HG03520 (cell line): ENCODE data around the gene PGBD5.

Experiments used
- ATAC-seq: cut with Tn5 transposase; IDR thresholded peaks from one replicate; pipeline ENCODE4 v1.9.1; 2021; ENCODE audit warnings: mild to moderate bottlenecking, moderate library complexity; ENCODE audit not compliant: unreplicated experiment

Gene PGBD5

DNA sequence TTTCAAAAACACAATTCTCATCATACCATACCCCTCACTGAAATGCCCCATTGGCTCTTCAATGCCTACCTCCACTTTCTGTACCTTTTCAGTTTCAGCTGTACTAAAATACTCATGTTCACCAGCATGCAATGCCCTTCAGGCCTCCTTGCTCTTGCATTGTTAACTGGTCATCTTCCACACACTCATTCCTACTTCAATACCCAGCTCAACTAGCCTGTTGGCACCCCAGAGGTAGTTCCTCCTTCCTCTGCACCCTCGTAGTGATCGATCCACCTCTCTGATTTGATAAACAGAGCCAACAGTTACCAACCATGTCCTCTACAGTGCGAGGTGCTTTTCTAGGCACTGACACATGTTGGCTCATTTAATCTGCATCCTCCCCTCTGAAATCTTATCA, 46.7 kb downstream of the PGBD5 start:
- no peak for ATAC-seq

DNA sequence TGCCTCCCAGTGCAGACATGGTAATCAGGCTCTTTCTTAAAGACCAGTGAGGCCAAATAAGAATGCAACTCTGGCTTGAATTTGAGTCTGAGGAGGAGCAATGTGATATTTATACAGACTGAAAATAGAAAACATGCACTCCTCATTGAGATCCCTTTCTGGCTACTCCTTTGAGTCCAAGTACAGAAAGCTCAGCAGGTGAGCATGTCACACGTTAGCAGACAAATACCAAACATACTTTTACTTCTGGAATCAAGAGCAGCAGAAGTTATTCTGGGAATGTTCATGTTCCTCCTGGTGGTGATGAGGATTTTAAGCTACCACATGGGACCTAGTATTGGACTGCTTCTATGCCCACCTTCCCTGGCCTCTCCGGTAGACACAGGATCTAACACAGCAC, 48.3 kb downstream of the PGBD5 start:
- ATAC-seq: no peak

DNA sequence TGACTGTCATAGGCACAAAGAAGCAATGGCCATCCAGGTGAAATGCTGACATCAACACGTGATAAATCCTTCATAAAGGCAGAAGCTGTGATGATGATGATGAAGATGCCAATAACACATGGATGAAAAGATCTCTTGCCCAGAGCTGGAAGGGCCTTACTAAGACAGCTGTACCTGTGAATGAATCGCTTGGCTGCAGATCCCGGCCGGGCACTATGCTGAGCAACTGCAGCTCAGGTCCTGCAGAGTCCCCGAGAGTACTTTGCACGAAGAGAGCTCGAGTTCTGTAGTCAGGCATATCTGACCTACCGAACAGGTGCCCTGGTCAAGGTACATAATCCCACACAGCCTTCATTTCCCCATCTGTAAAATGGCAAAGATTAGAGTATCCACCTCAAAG, 48.8 kb downstream of the PGBD5 start:
- no peak for ATAC-seq

DNA sequence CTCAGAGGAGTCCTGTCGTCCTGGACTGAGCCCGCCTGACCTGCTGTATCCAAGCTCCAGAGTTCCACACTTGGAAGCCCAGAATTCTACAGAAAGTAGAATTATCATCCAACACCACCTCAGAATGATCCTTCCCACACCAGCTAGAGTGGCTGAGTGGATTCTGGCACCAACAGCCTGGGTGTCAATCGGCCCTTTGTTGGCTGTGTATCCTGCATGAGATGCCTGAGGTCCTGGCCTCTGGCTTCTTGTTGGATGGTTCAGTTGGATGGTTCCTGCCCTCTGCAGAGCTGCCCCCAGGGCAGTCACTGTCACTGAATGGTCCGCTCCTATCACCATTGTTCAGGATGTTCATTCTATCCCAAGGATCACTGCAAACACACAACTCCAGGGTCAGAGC, 49.8 kb downstream of the PGBD5 start:
- ATAC-seq: no peak

DNA sequence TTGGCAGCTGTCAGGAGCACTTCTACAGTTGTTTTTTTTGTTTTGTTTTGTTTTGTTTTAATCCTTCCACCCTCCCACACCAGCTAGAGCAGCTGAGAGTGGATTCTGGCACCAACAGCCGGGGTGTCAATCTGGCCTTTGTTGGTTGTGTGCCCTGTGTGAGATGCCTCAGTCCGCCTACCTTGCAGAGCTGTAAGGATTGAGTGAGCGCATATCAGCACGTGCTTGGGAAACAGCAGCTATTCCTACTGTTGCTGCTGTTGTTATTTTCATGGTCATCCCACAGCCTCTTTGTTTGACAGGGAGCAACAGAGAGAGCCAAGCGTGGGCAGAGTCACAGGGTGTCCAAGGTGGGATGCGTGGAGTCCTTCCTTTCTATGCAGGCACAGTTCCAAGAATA, 50.4 kb downstream of the PGBD5 start:
- no peak for ATAC-seq

DNA sequence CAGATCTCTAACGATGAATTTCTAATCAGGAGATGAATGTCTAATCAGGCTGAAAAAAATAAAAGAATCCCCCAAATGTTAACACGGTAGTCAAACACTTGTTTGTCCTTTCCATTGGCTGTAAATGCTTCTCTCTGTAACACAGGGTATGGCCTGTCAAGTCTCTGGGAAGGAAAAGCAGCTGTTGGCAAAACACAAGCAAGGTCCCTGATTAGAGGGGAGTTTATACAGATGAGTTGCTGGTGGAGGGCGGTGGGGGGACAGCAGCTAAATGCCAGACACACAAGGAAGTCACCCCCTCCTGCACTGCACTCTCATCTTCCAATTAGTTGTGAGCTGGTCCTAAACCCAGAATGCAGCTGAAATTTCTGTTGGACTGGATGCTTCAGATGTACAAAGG, 51.0 kb downstream of the PGBD5 start:
- no peak for ATAC-seq

DNA sequence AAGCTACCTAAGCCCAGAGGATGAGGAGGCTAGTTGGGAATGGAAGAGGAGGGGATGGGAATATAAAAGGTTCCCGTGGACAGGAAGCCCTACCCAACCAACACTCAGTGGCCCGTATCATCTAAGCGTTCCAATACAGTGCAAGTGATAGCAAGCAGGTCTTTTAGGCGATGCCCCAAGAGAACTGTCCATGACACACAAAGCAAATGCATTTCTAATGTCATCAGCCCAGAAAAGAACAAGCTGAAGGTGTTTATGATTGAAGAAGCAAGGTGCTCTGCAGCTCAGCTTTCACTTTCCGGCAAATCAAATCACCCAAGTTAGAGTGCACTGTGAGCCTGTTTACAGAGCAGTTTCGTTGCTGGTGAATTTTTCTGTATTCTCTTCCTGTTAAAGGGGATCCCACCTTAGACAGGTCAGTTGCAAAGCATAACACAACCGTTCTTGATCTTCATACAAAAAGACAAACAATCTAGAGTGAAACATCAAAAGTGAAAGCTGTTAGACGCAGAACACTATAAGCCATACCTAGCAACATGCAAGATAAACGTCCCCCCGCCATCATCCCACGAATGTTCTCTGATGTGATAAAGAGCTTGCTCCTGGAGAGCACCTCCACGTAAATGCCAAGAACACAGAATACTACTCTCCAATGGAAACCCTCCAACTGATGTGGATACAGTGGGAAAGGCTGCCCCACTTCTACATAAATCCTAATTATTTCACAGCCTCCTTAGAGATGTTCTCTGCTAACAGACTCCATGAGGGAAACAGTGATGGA, 54.0 kb downstream of the PGBD5 start:
- no peak for ATAC-seq

DNA sequence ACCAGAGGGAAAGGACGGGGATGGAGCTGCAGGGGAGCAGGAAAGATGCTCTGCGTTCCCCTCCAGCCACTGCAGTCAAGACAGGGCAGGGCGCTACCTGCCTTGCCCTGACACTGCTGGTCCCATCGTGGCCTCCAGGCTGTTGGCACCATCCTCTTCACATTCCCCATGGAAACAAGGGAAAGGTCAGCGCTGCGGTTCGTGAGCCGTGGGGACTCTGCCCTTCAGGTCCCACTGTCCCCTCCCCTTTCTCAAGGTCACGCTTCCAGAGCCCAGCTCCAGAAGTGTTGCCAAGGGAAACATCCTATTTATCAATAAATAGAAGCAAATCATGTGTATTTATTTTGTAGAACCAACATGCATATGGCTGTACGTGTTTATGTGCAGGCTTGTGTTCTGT, 56.0 kb downstream of the PGBD5 start:
- ATAC-seq: no peak

DNA sequence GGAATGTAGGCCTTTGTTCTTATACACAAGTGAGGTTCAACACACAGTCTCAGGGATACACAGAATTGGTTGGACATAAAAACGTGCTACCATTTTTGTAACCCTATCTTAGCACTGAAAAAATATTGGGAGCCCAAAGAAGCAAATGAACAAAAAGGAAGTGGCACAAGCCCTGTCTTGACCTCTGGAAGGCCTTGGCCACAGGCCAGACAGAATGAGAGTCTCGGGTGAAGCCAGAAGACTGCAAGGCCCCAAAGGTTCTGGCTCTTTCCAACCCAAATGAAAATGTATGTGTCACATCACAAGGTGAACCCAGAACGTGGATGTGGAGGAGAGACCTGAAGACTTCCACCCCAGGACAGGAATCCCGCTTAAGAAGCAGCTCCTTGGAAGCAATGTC, 57.3 kb downstream of the PGBD5 start:
- ATAC-seq: no peak

DNA sequence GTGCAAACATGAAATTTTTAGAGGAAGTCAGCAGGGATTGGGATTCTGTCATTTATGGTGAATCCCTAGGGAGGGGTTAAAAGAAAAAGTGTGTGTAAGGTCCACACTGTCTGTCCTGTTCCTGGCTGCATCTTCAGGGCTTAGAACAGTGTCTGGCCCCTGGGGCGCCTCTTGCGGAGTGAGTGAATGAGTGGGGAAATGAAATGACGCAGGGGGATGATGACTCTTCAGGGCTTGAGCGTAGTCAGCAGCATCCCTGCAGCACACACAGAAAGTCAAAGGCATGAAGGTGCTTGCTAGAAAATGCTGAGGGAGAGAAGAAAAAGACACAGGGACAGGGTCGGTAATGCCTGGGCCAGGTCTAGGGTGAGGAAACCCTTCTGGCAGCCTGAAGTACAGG, 57.8 kb downstream of the PGBD5 start:
- ATAC-seq: no peak

DNA sequence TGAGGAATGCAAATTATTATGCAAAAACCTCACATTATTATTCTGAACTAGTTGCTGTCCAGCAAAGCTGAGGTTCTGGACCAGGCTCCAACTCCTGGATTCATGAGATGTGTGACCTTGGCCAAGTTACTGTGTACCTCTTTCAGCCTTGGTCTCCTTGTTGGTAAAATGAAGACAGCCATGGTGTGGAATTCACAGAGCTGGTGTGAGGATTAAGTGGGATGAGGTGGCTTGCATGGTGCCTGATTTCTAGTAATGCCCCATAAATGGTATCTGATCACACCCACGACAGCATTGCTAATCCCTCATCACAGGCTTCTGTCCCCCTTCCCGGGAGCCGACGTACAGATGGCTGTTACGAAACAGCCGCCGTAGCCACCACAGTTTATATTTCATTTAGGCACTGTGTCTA, 59.6 kb downstream of the PGBD5 start:
- no peak for ATAC-seq

DNA sequence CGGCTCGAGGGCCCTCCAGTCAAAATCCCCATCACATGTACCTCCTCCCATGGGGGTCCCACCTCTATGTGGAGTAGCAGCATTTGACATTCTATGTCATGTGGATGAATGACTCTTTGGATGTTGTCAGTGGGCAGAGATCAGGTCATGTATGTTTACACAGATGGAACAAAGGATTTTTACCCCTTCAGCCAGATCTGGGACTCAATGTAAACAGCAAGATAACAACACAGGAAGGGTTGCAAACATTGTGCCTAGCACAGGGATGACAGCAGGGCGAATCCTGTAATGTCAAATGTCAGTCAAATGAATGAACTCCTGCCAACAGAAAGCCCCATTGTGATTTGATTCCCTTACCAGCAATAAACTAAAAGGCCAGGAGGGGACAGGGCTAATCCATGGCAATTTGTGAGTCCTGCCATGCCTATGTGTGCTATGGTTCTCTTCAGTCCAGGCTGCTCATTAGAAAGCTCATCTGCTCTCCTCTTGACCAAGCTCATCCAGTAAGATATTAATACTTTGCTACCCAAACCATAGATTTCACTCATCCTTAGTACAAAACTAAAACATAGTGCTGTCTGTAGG, 60.3 kb downstream of the PGBD5 start:
- ATAC-seq: no peak

DNA sequence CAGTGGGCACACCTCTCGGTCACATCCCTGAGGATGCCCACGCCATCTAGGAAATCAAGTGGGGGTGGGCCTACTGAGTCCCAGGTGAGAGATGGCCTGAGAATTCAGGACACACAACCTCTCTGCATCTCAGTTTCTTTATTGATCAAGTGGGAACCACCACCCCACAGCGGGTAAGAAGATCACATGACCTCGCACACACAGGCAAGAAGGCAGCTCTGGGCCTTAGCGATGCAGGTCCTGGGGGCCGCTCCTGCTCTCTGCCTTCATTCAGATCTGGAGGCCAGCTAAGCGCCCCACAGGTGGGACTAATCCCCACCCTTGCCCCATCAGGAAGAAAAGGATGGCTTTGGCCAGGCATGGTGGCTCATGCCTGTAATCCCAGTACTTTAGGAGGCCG, 63.2 kb downstream of the PGBD5 start:
- no peak for ATAC-seq

DNA sequence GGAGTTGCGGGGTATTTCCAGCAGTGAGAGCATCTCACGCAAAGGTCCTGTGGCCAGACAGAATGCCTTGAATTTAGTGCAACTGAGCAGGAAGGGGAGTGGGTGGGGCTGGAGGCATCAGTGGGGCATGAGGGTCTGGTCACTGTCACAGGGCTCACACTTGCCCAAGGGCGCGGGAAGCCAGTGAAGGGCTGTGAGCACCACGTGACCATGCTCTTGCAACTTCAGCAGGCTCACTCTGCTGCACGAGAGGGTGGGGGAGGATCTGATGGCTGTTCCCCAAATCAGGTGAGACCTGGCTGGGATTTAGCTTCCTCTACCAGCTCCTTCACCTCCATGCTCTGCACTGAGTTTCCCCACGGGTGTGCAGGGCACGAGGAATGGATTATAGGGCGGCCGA, 64.2 kb downstream of the PGBD5 start:
- ATAC-seq: no peak

DNA sequence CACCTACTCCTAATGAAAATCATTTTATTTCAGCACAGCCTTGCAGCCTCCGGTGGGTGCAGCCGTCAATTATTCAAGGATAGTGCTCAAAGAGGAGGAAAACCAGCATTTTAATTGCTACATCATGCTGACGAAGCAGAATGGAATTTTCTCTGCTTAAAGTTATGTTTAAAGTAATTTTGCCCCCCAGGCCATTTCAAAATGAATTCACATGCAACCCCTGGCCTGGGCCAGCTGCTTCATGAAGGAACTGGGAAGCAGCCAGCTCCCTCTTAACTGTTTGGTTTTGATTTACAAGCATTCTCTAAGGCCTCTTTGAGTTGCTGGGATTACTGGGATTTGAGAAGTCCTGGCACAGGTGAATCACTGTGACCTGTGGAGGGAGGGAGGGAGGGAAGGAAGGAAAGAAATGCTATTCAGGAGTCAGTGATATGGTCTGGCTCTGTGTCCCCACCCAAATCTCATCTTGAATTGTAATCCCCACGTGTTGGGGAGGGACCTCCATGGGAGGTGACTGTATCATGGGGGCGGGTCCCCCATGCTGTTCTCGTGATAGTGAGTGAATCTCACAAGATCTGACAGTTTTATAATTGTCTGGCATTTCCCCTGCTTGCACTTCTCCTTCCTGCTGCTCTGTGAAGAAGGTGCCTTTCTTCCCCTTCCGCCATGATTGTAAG, 66.0 kb downstream of the PGBD5 start:
- no peak for ATAC-seq

DNA sequence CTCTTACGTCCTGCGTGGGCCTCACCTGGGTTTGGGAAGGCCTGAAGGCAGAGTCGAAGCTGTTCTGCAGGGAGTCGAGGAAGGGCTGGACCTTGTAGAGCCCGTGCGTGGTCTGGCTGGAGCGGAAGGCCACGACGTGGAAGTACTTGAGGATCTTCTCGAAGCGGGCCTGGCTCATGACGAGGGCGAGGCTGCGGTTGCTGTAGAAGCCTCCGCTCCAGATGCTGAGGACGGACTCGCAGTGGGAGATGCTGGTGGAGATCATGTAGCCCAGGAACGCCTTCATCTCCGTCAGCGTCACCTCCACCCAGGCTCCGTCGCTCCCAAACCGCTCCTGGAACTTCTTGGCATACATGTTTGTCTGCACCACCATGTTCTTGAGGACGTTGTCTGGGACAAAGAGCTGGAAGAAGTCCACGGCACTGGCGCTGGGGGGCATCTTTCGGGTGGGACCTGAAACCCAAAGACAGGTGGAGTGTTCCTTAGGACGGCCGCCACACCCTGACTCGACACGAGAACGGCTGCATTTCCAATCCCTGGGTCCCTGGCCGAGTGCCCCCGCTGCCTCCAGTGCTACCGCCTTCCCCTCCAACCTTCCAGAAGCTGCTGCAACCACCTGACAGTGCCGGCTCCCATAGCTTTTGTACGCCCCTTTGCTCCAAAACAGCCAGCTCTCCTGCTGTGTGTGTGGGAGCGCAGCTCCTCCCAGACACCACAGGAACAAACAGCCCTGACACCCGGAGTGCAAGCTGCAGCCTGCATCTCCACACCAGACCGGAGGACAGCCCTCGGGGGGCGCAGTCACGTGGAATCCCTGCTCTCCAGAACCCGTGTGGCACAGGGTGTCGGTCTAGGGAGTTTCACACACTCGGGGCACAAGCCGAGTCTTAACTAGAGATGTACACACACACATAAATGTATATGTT, 69.0 kb downstream of the PGBD5 start:
- no peak for ATAC-seq

DNA sequence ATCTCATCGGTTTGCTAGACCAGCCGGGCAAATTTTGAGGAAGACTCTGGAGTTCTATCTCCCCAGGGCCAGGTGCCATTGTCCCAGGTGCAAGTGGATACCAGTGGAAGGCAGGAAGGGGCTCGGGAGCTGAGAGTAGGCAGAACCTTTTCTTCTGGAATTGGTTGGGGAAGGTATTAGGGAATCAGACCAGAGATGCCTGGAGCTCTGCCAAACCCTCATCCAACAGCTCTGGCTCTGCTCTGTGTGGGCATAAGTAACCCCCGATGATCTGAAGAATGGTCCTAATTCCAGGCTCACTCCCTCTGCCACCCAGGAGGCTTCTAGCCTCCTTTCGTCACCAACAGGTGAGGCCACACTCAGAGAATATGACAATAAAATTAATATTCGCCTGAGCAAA, 69.9 kb downstream of the PGBD5 start:
- ATAC-seq: no peak

DNA sequence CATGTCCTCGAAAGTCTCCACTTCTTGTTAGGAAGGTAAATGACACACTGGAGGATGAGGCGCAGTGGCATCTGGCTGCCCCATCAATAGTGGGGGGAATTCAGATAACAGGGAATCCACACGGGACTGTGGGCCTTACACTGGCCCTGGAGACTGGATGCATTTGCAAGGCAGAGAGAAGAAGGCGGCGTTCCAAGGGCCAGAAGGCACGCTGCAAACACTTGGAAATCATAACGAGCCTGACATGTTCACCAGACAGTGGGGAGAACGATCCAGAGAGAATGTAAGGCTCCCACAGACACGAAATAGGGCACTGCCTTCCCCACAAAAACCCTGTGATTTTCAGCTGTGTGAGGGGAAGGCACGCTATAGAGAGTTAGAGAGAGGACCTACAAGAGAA, 70.5 kb downstream of the PGBD5 start:
- no peak for ATAC-seq

DNA sequence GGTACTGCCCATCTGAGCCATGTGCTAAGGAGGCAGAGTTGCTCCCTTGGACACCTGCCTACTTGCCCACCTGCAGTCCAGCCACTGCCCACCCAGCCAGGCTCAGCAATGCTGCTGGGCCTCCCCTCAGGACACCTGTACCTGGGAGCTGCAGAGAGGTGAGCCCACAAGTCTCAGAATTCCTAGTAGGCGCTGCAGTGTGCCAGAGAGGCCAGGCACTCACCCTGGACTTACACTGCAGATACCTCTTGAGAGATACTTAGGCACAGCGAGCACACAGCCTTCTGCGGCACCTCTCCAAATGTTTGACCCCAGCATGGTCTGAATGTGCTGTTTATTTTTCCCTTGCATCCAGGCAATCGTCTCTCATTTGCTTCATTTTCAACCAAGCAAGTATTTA, 71.0 kb downstream of the PGBD5 start:
- ATAC-seq: no peak

DNA sequence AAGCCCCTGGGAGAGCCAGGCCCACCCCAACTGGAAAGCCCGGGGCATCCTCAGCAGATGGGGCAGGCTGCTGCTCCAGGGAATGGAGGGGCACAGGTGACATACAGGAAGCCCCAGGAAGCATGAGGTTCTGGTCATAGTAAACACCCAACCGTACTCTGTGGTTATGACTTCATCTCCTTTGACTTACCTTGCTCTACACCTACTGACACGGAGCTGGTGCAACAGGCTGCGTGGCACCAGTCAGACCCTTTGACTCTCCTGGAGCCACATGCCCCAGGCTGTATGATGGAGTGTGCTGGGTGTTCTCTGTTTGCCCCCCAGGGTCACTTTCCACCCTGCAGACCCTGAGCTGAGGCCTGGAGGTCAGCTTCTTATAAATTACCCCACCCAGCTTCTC, 72.1 kb downstream of the PGBD5 start:
- ATAC-seq: no peak

DNA sequence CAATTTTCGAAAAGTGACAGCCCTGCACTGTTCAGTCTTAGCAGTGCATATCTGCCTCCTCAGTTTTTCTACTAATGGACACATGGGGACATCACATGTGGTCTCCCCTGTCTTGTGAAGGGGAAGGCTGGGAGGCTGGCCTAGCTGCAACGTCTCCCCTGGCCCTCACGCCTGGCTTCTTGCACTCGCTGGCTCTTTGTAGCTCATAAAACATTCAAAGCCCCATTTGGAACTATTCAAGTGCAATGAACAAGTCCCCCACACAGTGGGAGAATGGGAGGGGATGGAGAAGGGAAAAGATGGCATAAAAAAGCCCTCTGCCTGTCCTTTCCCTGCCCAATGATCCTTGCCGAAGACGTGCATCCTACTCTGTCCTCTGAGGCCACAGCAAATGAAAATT, 73.6 kb downstream of the PGBD5 start:
- no peak for ATAC-seq
